H9 (cell line): ENCODE results near the gene PPAT. TPM values are rescaled to one million over a fixed set of nuclear protein-coding genes. Genes with fewer than 3 reads are reported as not detected.

Source experiments
- DNase-seq: peaks from one replicate; pipeline ENCODE4 v3.0.0-alpha.2; 2017
- H2AFZ ChIP-seq: one replicate; pipeline ENCODE4 v1.6.1; 2013; ENCODE audit warnings: mild to moderate bottlenecking, low read length, control low read depth, moderate library complexity
- H2AK5ac ChIP-seq: 2 replicates; pipeline ENCODE4 v1.6.1; 2013; ENCODE audit warnings: low read length, control low read depth, mixed read lengths; ENCODE audit not compliant: insufficient read length
- H2BK120ac ChIP-seq: one replicate; pipeline ENCODE4 v1.6.1; 2013; ENCODE audit warnings: low read depth, mild to moderate bottlenecking, low read length, control low read depth, inconsistent platforms; ENCODE audit not compliant: poor library complexity, severe bottlenecking
- H2BK12ac ChIP-seq: 2 replicates; pipeline ENCODE4 v1.6.1; 2013; ENCODE audit warnings: low read length, control low read depth, mixed read lengths, low read depth; ENCODE audit not compliant: insufficient read length
- H2BK15ac ChIP-seq: 2 replicates; pipeline ENCODE4 v1.6.1; 2013; ENCODE audit warnings: low read depth, low read length, control low read depth
- H2BK20ac ChIP-seq: one replicate; pipeline ENCODE4 v1.6.1; 2013; ENCODE audit warnings: low read depth, mild to moderate bottlenecking, low read length, control low read depth, inconsistent platforms; ENCODE audit not compliant: poor library complexity, severe bottlenecking
- H2BK5ac ChIP-seq: 2 replicates; pipeline ENCODE4 v1.6.1; 2013; ENCODE audit warnings: low read length, control low read depth, mixed read lengths; ENCODE audit not compliant: insufficient read length
- H3K14ac ChIP-seq: 2 replicates; pipeline ENCODE4 v1.6.1; 2013; ENCODE audit warnings: low read length, control low read depth; ENCODE audit not compliant: insufficient read depth
- H3K18ac ChIP-seq: 2 replicates; pipeline ENCODE4 v1.6.1; 2013; ENCODE audit warnings: low read depth, mild to moderate bottlenecking, mixed read lengths, low read length, control low read depth; ENCODE audit not compliant: insufficient read length
- H3K23ac ChIP-seq: 2 replicates; pipeline ENCODE4 v1.6.1; 2013; ENCODE audit warnings: low read length, control low read depth, mixed read lengths, low read depth; ENCODE audit not compliant: insufficient read length
- H3K23me2 ChIP-seq: 2 replicates; pipeline ENCODE4 v1.6.1; 2013; ENCODE audit warnings: low read depth, mild to moderate bottlenecking, mixed read lengths, low read length, control low read depth; ENCODE audit not compliant: insufficient read length, poor library complexity, severe bottlenecking
- H3K27ac ChIP-seq: 2 replicates; pipeline ENCODE4 v1.5.1; 2013; ENCODE audit warnings: low read length, control low read depth, mixed read lengths, low read depth; ENCODE audit not compliant: insufficient read length
- H3K27me3 ChIP-seq: 2 replicates; pipeline ENCODE4 v1.6.1; 2013; ENCODE audit warnings: low read length, control low read depth, inconsistent platforms; ENCODE audit not compliant: insufficient read depth
- H3K4ac ChIP-seq: 2 replicates; pipeline ENCODE4 v1.6.1; 2013; ENCODE audit warnings: low read depth, mild to moderate bottlenecking, control low read depth, inconsistent platforms, low read length, moderate library complexity
- H3K4me1 ChIP-seq: 2 replicates; pipeline ENCODE4 v1.6.1; 2013; ENCODE audit warnings: low read length, control low read depth, inconsistent platforms; ENCODE audit not compliant: insufficient read depth
- H3K4me2 ChIP-seq: 2 replicates; pipeline ENCODE4 v1.6.1; 2013; ENCODE audit warnings: low read length, control low read depth, mixed read lengths; ENCODE audit not compliant: insufficient read length, insufficient read depth
- H3K56ac ChIP-seq: 2 replicates; pipeline ENCODE4 v1.6.1; 2013; ENCODE audit warnings: low read depth, mild to moderate bottlenecking, mixed read lengths, low read length, control low read depth; ENCODE audit not compliant: insufficient read length
- H3K79me1 ChIP-seq: 2 replicates; pipeline ENCODE4 v1.6.1; 2013; ENCODE audit warnings: low read depth, mild to moderate bottlenecking, moderate library complexity, low read length, control low read depth, inconsistent platforms; ENCODE audit not compliant: insufficient read depth, poor library complexity, severe bottlenecking
- H3K79me2 ChIP-seq: 2 replicates; pipeline ENCODE4 v1.6.1; 2013; ENCODE audit warnings: low read length, control low read depth, inconsistent platforms; ENCODE audit not compliant: insufficient read depth
- H3K9ac ChIP-seq: 2 replicates; pipeline ENCODE4 v1.6.1; 2013; ENCODE audit warnings: low read length, control low read depth, mixed read lengths; ENCODE audit not compliant: insufficient read length; ENCODE audit errors: extremely low read depth
- H3K9me3 ChIP-seq: one replicate; pipeline ENCODE4 v1.6.1; 2013; ENCODE audit warnings: low read depth, low read length, inconsistent platforms; ENCODE audit not compliant: control insufficient read depth
- H3T11ph ChIP-seq: one replicate; pipeline ENCODE4 v1.6.1; 2013; ENCODE audit warnings: mild to moderate bottlenecking, low read length, control low read depth, inconsistent platforms
- H4K20me1 ChIP-seq: one replicate; pipeline ENCODE4 v1.6.1; 2013; ENCODE audit not compliant: control insufficient read depth, insufficient read length, insufficient read depth
- H4K5ac ChIP-seq: 2 replicates; pipeline ENCODE4 v1.6.1; 2013; ENCODE audit warnings: low read depth, mild to moderate bottlenecking, mixed read lengths, low read length, control low read depth; ENCODE audit not compliant: insufficient read length
- H4K8ac ChIP-seq: replicated peaks from 2 replicates; pipeline ENCODE4 v1.6.1; 2013; ENCODE audit warnings: low read length, control low read depth, mixed read lengths, low read depth; ENCODE audit not compliant: insufficient read length
- H4K91ac ChIP-seq: 2 replicates; pipeline ENCODE4 v1.6.1; 2013; ENCODE audit warnings: low read depth, mild to moderate bottlenecking, moderate library complexity, mixed read lengths, low read length, control low read depth; ENCODE audit not compliant: insufficient read length
- H3K27ac Mint-ChIP-seq, 3 experiments: 2 replicates in 2 of 3; 3 replicates in 1 of 3; pipeline ENCODE4 v1.8.0; 2020 to 2021; ENCODE audit warnings: mixed read lengths in 3 of 3, mild to moderate bottlenecking in 1 of 3, moderate library complexity in 1 of 3
- H3K27me3 Mint-ChIP-seq: 2 replicates; pipeline ENCODE4 v1.8.0; 2021; ENCODE audit warnings: low read depth, mild to moderate bottlenecking, moderate library complexity, mixed read lengths
- H3K36me3 Mint-ChIP-seq, 3 experiments: 2 replicates in 2 of 3; 3 replicates in 1 of 3; pipeline ENCODE4 v1.8.0; 2020 to 2021; ENCODE audit warnings: low read depth in 3 of 3, mixed read lengths in 3 of 3; ENCODE audit not compliant: insufficient read depth in 1 of 3
- H3K4me1 Mint-ChIP-seq, 2 experiments: 2 replicates each; pipeline ENCODE4 v1.8.0; 2020; ENCODE audit warnings: mixed read lengths in 2 of 2
- H3K4me3 Mint-ChIP-seq, 2 experiments: 2 replicates in 1 of 2; 3 replicates in 1 of 2; pipeline ENCODE4 v1.8.0; 2020 to 2021; ENCODE audit warnings: mild to moderate bottlenecking in 2 of 2, mixed read lengths in 2 of 2, moderate library complexity in 1 of 2
- H3K9me3 Mint-ChIP-seq, 2 experiments: 2 replicates in 1 of 2; 3 replicates in 1 of 2; pipeline ENCODE4 v1.8.0; 2020; ENCODE audit warnings: mild to moderate bottlenecking in 2 of 2, mixed read lengths in 2 of 2, moderate library complexity in 1 of 2
- CTCF ChIP-seq: fragments of 200-600 bp; sonication (generic); conservative IDR thresholded peaks from 3 replicates; pipeline ENCODE4 v1.8.0; 2021; ENCODE audit warnings: antibody characterized with exemption, mild to moderate bottlenecking
- WGBS: extraction: QIAGEN DNeasy Blood & Tissue Kit; methylation state at CpG from one replicate; pipeline ENCODE4 v1.1.7; 2013; ENCODE audit warnings: missing lambda C conversion rate, low lambda C conversion rate, mixed read lengths; ENCODE audit not compliant: insufficient read length; ENCODE audit errors: extremely low coverage; 5-methylcytosine and 5-hydroxymethylcytosine counted together
- total RNA-seq: library from RNA; stranded (reverse); gene quantifications from 2 replicates; pipeline ENCODE4 v1.2.1, GENCODE V29; 2021

Gene PPAT
- total RNA-seq, 1 experiment from 2014 or later = 77.1 TPM

GRCh38 chr4:56464581-56464980 is 29.2 kb upstream of the PPAT start:
- TF ChIP-seq CTCF = no peak
- H3K9me3 ChIP-seq = no peaks in the 10 kb centered on the region
- no peak overlapping the region for H2BK12ac ChIP-seq
- peaks cover 2% of the 10 kb centered on the region; the same call in 1 of the 2 replicates for H3K27me3 Mint-ChIP-seq
- no peak overlapping the region for H2BK15ac ChIP-seq
- H2BK120ac ChIP-seq = no peak overlapping the region
- no peak overlapping the region for H3K23ac ChIP-seq
- no peak for DNase-seq
- WGBS = no CpG with 5 or more reads among the region's 3 CpGs
- no peak overlapping the region for H3K18ac ChIP-seq
- peaks cover 17 to 39% (median 19%) of the 10 kb centered on the region in 3 experiments for H3K36me3 Mint-ChIP-seq
- no peak overlapping the region for H3K9ac ChIP-seq
- no peak overlapping the region for H3K56ac ChIP-seq
- no peak overlapping the region for H4K5ac ChIP-seq
- no peak overlapping the region; a peak in 1 of 7 replicates for H3K27ac Mint-ChIP-seq
- H2BK20ac ChIP-seq = no peak overlapping the region
- H3K9me3 Mint-ChIP-seq = peaks cover 0 to 4% of the 10 kb centered on the region in 2 experiments; a peak in 1 of 5 replicates
- H3K27me3 ChIP-seq = no peaks in the 10 kb centered on the region
- H3K79me1 ChIP-seq = no peaks in the 10 kb centered on the region
- H3K23me2 ChIP-seq = peaks cover 9% of the 10 kb centered on the region
- H3K4me1 Mint-ChIP-seq = peaks cover 24 to 32% of the 10 kb centered on the region in 2 experiments
- H4K8ac ChIP-seq = no peak overlapping the region
- no peak overlapping the region for H3K27ac ChIP-seq
- H3K4ac ChIP-seq = no peak overlapping the region
- H2AK5ac ChIP-seq = no peak overlapping the region
- H3K79me2 ChIP-seq = peaks cover 10% of the 10 kb centered on the region; the same call in 1 of the 2 replicates
- H4K20me1 ChIP-seq = no peaks in the 10 kb centered on the region
- H2BK5ac ChIP-seq = no peak overlapping the region
- peak overlapping the region in 1 of 2 experiments; percentile 6; a peak in 1 of 5 replicates for H3K4me3 Mint-ChIP-seq
- H3K4me2 ChIP-seq = no peak overlapping the region
- H3T11ph ChIP-seq = no peak overlapping the region
- H2AFZ ChIP-seq = no peak overlapping the region
- H3K4me1 ChIP-seq = no peaks in the 10 kb centered on the region
- H3K14ac ChIP-seq = no peak overlapping the region
- no peak overlapping the region for H4K91ac ChIP-seq
